HG03135 (cell line): ENCODE data around the gene LIPG.

ENCODE experiments used
- ATAC-seq: cut with Tn5 transposase; IDR thresholded peaks from one replicate; pipeline ENCODE4 v1.9.1; 2021; ENCODE audit warnings: mild to moderate bottlenecking, moderate library complexity; ENCODE audit not compliant: unreplicated experiment

Gene LIPG

GRCh38 chr18:49630246-49630699, 68.4 kb downstream of the LIPG start:
- no peak for ATAC-seq

- no peak for ATAC-seq
Observed at GRCh38 chr18:49631146-49631866, 69.4 kb downstream of the LIPG start.

GRCh38 chr18:49632588-49632987, 70.7 kb downstream of the LIPG start:
- ATAC-seq: no peak

- ATAC-seq: no peak
Observed at GRCh38 chr18:49638209-49638785, 76.4 kb downstream of the LIPG start.

- no peak for ATAC-seq
Observed at GRCh38 chr18:49638891-49639557, 77.2 kb downstream of the LIPG start.

GRCh38 chr18:49639643-49640391, 78.0 kb downstream of the LIPG start:
- ATAC-seq: no peak

GRCh38 chr18:49640741-49641140, 78.9 kb downstream of the LIPG start:
- no peak for ATAC-seq

- ATAC-seq: no peak
Observed at GRCh38 chr18:49645196-49645595, 83.3 kb downstream of the LIPG start.

- ATAC-seq: no peak
Observed at GRCh38 chr18:49645841-49646351, 84.0 kb downstream of the LIPG start.

GRCh38 chr18:49646873-49647272, 85.0 kb downstream of the LIPG start:
- ATAC-seq: no peak

- ATAC-seq: no peak
Observed at GRCh38 chr18:49647496-49648168, 85.8 kb downstream of the LIPG start.

GRCh38 chr18:49648326-49648725, 86.5 kb downstream of the LIPG start:
- ATAC-seq: no peak
